GM19397 (cell line): ENCODE data around the gene PKHD1.
"Not testable (repeated sequence)": the region's sequence is repeated elsewhere in the genome, so short reads cannot be mapped to it uniquely, and the experiment has no call there.

Source experiments
- ATAC-seq: cut with Tn5 transposase; IDR thresholded peaks from one replicate; pipeline ENCODE4 v1.9.1; 2021; ENCODE audit warnings: mild to moderate bottlenecking, moderate library complexity; ENCODE audit not compliant: unreplicated experiment

PKHD1 gene

DNA sequence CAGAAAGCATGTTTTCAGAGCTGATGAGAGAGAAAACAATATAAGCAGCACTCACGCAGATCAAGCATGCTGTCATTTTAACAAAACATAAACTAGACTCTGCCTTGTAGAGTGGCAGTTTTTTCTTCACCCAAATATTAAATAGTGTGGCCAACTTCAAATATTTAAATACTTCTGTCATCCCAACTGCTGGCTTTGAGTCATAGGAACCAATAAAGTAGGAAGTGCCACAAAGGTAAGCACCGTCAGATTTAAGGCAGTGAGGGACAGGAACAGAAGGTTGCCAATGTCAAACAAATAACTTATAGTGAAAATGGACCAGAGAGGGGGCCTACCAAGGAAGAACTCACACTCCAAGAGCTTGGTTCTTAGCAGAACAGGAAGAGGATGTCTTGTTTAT, 222.2 kb downstream of the PKHD1 start:
- ATAC-seq: no peak

DNA sequence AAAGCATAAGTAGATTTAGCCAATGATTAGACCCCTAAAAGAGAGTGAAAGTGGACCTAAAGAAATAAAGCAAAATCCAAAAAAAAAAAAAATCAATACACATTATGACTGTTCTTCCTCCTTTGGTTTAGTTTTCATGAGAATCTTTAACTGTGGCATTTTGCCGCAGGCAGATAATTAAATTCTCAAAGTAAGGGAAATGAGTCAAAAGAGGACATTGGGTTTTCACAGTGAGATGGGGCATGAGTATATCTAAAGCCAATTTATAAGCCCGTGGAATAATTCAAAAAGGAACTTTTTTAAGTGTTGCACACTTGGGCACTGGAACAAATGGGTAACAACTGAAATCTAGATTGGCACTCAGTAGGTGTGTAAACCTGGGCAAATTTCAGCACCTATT, 230.3 kb downstream of the PKHD1 start:
- ATAC-seq: no peak

DNA sequence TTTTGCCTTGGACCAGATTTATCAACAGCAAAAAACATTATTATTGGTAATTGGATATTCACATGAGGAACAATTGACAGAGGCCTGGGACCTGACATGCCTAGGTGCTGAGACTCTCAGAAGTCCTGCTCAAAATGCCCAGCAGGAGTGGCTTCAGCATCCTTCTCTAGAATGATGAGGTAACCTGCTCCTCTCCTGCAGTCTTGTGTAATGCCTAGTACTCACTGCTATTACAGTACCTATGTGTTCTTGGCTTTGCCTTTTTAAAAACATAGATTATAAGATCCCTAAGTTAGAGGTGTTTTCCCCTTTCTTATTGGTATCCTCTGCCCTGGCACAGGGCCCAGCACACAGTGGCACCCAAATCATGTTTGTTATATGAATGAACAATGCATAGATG, 230.9 kb downstream of the PKHD1 start:
- ATAC-seq: no peak

DNA sequence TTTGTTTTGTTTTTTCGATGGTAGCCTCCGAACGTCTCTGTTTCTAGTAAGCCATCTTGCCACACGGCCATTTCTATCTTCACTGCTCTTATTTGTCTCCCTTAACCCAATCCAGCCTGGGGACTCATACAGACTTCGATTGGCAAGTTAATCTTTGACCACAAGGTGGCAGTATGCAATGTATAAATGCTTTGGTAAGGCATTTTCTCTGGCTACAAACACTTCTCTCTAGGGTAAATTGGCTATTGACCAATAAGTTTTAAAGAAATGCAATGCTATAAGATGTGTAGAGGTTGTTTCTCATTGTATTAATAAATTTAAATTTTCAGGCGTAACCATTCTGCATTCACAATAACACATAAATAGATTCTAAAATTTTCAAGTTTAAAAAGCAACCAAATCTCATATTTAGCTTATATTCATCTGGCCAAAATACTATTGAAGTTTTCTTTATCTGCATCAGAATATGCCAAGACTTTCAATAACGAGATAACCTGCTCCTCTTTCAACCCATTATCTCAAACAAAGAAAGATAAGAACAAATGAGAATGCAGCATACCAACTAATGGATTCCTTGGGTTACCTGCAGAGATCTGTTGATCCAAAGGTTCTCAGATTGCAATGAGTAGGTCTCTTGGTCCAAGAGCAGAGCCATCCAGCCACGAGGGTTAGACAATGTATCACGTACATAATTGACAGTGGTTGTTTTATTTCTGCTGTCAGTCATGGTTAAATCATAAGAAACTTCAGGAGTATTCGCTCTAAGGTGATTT, 231.9 kb downstream of the PKHD1 start:
- ATAC-seq: peak; percentile 68

DNA sequence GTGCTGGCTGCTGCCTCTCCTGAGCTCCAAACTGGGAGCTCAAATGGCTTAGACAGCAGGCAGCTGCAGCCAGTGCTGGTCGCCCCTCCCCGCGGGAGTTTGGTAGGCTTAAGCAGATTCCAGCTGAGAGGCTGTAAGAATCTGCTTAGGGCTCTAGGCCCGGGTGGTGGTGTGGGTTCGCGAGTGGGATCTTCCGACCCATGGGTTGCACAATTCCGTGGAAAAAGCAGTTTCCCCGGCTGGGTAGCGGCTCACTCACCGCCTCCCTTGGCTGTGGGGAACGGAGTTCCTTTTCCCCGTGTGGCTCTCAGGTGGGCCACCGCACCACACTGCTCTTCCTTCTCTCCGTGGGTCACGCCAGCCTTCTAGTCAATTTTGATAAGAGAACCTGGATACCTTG, 232.5 kb downstream of the PKHD1 start:
- ATAC-seq: no peak

DNA sequence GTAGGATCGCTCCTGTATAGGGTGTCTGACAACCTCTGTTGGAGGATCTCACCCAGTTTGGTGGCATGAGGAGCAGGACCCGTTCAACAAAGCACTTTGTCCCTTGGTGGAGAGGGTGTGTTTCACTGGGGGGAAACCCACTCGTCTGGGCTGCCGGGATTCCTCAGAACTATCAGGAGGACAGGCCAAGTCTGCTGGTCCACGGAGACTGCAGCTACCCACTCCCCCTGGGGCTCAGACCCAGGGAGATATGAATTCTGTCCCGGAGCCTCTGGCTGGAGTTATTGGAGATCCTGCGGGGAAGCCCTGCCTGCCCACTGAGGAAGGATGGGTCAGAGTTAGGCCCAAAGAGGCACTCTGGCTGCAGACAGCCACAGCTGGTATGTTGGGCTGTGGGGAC, 233.1 kb downstream of the PKHD1 start:
- no peak for ATAC-seq

DNA sequence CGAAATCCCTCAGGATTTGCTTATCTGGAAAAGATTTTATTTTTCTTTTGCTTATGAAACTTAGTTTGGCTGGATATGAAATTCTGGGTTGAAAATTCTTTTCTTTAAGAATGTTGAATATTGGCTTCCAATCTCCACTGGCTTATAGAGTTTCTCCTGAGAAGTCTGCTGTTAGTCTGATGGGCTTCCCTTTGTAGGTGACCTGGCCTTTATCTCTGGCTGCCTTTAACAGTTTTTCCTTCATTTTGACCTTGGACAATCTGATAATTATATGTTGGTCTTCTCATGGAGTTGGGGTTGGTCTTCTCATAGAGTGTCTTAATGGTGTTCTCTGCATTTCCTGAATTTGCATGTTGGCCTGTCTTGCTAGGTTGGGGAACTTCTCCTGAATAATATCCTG, 234.3 kb downstream of the PKHD1 start:
- ATAC-seq: not testable (repeated sequence)

DNA sequence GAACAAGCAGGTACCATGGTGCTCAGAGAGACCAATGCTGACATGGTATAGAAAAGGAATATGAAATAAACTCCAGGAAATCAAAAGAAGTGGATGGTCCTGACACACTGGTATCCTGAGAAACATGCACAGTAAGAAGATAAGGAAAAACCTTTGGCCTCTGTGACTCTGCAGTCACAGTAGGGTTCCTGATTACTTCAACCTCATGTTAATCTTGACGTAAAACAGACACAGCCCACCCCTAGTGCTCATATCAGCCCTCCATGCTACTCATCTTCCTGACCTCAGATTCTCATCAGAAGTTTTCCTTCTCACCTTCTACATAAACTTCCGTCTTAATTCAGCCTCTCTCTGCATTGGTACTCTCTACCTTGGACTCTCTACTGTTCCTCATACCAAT, 240.9 kb downstream of the PKHD1 start:
- ATAC-seq: no peak

DNA sequence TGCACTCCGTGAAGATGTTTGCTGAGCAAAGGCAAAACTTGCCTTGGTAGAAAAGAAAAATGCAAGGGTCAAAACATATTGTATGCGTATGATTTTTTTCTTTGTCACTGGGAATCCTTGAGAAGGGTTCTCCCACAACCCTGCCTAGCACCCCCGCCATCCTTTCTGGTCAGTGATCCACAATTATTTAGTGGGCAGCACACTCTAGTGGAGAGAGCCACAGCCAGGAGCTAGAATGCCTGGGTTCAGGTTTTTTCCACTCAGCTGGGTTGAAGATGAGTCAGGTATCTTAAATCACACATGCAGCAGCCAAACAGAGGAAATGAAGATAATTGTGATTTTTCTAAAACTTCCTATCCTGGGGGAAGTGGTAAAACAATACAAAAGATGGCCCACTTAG, 243.1 kb downstream of the PKHD1 start:
- no peak for ATAC-seq

DNA sequence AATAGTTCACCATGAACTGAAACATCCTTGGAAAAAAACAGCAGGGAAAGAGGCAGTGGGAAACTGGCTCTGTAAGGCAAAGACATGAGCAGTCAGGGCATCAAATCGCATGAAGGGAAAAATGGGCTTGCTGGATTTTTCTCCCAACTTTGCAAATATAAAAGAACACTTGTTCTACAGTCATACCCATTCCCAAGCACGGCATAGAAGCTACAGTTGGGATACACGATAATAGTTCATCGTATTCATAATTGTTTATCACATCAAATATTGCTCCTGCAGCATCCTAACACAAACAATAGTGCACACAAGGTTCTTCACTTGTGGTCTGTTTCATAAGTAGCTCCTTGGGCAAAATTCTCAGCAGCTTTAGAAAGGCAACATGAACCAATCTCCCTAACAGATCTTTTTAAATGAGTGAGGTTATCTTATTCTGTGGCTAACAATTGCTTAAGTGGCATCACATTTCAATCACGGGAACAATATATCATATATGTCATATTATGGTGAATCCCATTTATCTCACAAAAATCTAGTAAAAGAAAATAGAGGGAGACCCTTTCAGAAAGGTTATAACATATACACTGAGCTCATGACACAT, 243.9 kb downstream of the PKHD1 start:
- ATAC-seq: no peak

DNA sequence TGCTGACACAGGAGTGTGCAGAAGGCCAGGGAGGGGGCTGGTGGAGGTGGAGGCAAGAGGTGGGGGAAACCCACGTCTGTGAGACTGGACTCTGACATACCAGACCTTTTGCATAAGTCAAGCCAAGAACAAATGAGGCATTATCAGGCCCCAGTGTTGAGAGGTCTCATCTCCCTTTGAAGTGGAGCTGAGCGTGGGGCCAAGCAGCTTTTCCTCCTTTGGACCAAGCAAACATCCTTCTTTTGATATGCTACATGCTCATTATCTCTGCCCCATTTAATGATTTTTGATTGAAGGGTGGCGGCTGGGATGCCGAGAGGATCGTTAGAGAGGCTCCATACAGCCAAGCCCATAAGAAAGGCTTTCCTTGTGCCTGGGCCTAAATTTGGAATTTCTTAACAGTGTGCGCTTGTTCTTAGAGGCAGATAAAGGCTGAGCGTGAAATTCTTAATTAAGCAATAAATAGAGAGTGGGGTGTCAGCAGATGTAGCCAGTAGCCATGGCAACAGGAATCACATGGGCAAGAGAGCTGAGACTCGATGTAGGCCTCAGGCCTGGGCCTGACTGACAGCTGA, 244.5 kb downstream of the PKHD1 start:
- ATAC-seq: no peak

DNA sequence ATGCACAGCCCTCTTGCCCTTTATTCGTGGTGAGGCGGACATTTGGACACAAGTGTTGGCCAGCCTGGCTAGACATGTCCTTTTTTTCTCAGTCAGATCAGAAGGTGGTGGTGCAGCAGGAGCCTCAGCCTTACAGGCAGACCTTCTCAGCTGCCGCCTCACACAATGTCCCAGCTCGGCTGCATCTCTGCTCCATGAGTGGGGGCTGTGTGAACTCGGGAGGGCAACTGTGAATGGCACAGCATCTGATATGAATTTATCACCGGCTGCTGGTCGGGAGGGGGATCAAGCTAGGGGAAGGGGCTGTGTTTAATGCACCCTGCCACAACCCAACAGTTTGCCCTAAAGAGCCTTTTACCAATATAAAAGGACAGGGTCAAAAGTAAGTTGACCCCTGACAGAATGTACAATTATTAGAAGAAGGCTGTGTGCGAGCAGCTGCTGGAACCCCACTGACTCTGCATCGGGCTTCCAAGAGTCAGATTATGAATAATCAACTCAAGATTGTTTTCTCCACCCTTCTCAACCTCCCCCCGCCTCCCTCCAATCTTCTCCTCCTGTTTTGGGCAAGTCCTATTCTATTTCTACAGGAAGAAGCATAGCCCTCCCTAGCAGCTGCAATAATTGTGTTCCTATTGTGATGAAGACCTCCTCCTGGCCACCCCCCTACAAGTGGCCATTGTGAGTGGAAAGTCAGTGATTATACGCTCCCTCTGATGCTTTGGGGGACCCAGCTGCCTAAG, 245.2 kb downstream of the PKHD1 start:
- ATAC-seq: no peak

DNA sequence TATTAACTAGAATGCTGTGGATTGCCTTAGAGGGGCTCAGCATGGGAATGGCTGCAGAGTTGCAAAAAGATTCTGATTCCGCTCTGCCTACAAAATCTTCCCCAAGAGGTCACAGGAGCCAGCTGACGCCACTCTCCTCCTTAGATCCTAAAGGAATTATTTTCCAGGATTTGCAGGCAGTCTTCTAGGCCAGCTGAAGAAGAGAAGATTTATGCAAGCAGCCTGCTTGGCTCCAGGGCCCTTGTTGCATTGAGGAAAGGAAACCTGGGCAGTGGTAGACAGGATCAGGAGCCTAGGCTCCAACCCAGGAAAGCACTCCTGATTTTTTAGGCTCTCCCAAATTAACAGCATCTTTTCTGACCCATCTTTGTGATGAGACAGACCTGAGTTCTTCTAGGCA, 245.8 kb downstream of the PKHD1 start:
- ATAC-seq: no peak

DNA sequence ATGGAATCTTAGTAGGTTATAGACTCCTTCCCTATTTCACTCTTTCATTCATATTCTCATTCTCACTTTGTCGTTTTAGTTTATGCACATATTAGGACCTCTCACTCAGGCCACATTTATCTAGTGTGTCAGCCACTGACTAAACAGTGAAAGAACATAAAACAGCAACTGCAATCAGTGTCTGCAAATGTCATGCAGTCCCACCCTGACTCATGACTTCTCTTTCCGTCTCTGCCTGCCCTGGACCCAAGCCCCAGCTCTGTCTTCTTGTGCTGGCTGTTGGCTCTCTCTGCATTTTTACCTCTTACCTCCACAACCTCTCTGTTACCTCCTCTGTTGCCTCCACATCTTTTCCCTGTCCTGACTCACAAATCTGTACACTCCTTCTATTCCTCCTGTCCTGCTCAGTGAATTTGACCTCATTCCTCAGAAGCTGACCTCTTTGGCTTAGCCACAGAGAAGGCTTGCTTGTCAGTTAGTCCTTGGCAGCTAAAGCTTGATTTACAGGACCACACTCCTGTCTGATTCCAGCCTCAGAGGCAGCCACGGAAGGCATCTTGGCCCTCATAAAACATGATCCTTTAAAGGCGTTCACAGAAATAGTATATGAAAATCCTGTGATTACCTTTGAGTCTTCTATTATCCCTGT, 247.6 kb downstream of the PKHD1 start:
- ATAC-seq: no peak

DNA sequence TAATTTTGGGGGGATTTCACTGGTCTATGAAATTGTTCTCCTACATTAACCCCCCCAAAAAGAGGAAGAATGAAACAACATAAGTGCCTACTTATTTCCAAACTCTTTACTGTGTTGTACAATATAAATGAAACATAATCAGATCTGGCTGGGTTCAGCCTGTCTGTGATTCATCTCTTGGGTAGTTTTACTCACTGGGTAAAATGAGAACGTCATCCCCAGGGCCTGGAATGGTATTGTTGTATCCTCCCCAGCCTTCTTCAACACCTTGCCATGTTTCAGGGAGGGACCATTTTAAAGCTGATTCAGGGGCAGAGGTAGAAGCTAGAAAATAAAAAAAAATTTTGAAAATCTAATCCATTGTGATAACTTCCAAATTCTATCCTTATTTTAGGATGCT, 256.7 kb downstream of the PKHD1 start:
- no peak for ATAC-seq

DNA sequence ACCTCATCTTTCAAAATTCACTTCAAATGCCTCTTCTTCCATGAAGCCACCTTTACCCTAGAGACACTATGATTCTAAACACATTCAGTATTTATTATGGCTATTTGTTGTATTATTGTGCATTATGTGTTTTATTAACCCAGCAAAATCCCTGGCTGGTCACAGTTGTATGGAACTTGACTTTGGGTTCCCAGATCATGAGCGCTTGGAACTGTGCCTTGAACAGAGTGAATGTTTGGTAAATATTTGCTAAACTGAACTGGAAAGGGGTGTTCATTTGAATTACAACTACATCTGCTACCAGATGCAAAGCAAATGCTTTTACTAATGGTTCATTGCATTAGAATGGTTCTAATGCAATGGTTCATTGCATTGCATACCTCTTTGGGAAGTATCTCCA, 259.8 kb downstream of the PKHD1 start:
- ATAC-seq: no peak

DNA sequence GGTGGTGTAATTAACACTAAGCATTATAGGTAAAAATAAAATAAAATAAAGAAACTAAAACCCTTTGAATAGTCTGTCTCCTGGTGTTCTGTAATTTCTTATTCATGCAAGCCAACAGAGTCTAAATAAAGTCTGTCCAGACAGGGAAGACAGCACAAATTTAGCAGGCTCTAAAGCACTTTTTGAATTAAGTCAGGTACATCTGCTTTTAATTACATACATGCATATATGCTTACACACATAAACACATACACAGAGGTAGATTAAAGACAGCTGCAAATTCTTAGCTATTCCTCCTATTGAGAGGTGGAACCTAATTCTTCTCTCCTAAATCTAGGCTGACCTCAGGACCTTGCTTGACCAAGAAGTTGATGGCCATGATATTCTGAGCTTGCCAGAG, 262.5 kb downstream of the PKHD1 start:
- no peak for ATAC-seq

DNA sequence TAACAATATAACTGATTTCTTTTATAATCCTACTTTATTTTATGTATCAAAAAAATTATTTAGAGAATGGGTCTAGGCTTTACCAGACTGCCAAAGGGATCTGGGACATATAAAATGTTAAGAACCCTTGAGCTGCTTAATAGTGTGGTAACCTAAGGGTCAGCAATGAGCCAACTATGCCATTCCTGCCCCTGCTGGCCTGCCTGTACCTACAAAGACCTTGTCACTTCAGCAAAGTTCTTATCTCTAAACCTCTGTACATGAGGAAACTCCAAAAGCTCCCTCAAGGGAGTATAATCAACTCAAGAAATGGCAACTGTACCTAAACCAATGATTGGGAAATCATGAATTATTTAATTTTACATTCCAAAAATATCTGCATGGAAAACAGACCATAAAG, 266.9 kb downstream of the PKHD1 start:
- no peak for ATAC-seq

DNA sequence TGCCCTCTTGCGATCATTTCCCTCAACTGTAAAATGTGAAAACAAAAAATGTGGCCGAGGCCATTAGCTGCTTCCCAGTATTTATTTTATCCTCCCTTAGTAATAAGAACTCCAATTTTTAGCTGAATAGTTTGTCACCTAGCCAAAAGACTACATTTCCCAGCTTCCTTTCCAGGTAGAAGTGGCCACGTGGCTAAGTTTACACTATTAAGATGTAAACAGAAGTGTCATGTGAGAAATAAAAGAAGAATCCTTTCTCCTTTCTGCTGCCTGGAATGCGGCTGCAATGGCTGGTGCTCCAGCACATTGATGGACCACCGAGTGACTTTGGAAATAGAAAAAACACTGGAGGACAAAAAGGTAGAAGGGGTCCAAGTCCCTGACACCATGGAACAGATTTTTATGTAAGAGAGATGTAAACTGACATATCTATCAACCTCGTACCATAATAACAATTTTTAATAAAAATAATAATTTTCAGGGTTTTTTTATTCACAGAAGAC, 268.8 kb downstream of the PKHD1 start:
- ATAC-seq: no peak

DNA sequence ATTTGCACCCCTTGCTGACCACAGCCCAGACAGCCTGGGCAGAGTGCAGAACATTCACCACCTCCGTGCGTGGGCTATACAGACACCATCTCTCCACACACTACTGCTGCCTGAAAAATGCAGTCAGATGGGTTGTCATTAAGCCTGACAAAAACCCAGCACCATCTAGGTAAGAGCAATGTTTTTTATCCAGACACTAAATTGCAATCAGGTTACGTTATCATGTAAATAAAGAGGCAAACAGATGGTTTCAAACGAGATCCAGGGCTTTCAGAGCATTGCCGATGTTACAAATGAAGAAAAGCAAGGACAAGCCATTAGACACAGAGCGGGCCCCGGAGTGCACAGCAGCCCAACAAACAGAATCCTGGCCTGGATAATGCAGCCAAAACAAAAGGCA, 269.6 kb downstream of the PKHD1 start:
- ATAC-seq: no peak

DNA sequence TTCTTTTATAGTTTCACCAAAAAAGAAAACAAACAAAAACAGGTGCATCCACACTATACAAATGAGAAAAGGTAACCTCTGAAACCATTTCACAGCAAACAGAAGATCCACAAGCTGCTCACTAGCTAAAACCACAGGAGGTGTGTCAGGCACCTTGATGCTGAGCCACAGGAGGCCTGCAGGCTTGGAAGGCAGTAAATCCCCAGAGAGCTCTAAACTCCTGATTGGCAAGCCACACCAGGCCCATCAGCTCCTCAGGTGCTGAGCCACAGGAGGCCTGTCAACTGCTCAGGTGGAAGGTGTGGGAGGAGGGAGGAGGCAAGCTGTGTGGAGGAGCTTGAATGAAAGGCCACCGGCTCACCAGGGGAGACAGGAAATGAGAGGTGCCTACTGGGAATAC, 273.0 kb downstream of the PKHD1 start:
- ATAC-seq: no peak
